Fibroblast of peridontal ligament (primary cell): ENCODE data around the gene BDKRB2.
"Not testable (repeated sequence)": the region's sequence is repeated elsewhere in the genome, so short reads cannot be mapped to it uniquely, and the experiment has no call there.

Experiments
- DNase-seq: peaks from one replicate; pipeline ENCODE4 v3.0.0-alpha.2; 2010; ENCODE audit errors: extremely low read depth

The BDKRB2 gene

GRCh38 chr14:96224480-96225096 is 19.9 kb downstream of the BDKRB2 start:
- no peak for DNase-seq

GRCh38 chr14:96225213-96225612 is 20.6 kb downstream of the BDKRB2 start:
- no peak for DNase-seq

- DNase-seq: peak; percentile 65
Observed at GRCh38 chr14:96225745-96226151, 21.1 kb downstream of the BDKRB2 start.

GRCh38 chr14:96227428-96227827 is 22.8 kb downstream of the BDKRB2 start:
- no peak for DNase-seq

- no peak for DNase-seq
Observed at GRCh38 chr14:96229315-96229714, 24.7 kb downstream of the BDKRB2 start.

- no peak for DNase-seq
Observed at GRCh38 chr14:96231056-96231455, 26.4 kb downstream of the BDKRB2 start.

GRCh38 chr14:96231526-96232130 is 27.0 kb downstream of the BDKRB2 start:
- no peak for DNase-seq

- no peak for DNase-seq
Observed at GRCh38 chr14:96232506-96232905, 27.9 kb downstream of the BDKRB2 start.

- no peak for DNase-seq
Observed at GRCh38 chr14:96233661-96234060, 29.0 kb downstream of the BDKRB2 start.

- DNase-seq: no peak
Observed at GRCh38 chr14:96235426-96235825, 30.8 kb downstream of the BDKRB2 start.

- DNase-seq: no peak
Observed at GRCh38 chr14:96237641-96238040, 33.0 kb downstream of the BDKRB2 start.

GRCh38 chr14:96238676-96239265 is 34.1 kb downstream of the BDKRB2 start:
- DNase-seq: no peak

GRCh38 chr14:96239711-96240141 is 35.1 kb downstream of the BDKRB2 start:
- DNase-seq: no peak

- DNase-seq: no peak
Observed at GRCh38 chr14:96240641-96241040, 36.0 kb downstream of the BDKRB2 start.

GRCh38 chr14:96242126-96242525 is 37.5 kb downstream of the BDKRB2 start:
- DNase-seq: no peak

GRCh38 chr14:96243785-96244184 is 39.1 kb downstream of the BDKRB2 start:
- DNase-seq: no peak

GRCh38 chr14:96245074-96245473 is 40.4 kb downstream of the BDKRB2 start:
- DNase-seq: not testable (repeated sequence)

GRCh38 chr14:96245710-96246538 is 41.3 kb downstream of the BDKRB2 start:
- DNase-seq: peak; percentile 66

GRCh38 chr14:96246539-96246847 is 41.9 kb downstream of the BDKRB2 start:
- peak; percentile 93 for DNase-seq

GRCh38 chr14:96247031-96247430 is 42.4 kb downstream of the BDKRB2 start:
- no peak for DNase-seq

- DNase-seq: peak; percentile 85
Observed at GRCh38 chr14:96249029-96249428, 44.4 kb downstream of the BDKRB2 start.

GRCh38 chr14:96250485-96250884 is 45.8 kb downstream of the BDKRB2 start:
- DNase-seq: no peak
